HepG2 (cell line): ENCODE measurements around the gene CADM4. TPM values are rescaled to one million over a fixed set of nuclear protein-coding genes. Genes with fewer than 3 reads are reported as not detected.

ENCODE experiments used
- ATAC-seq: fragments of 200-7000 bp; cut with Tn5 transposase; 3 replicates; pipeline ENCODE4 v1.9.1; 2020; ENCODE audit warnings: mild to moderate bottlenecking, moderate library complexity
- BruUV-seq: library from RNA; stranded (reverse); fragments of 400-500 nt; replicated peaks from 2 replicates; lab custom pipeline; 2021; lab: Mats Ljungman, UMichigan
- CTCF ChIA-PET: fragments of 300-600 bp; formaldehyde crosslinking; extraction: SDS; loops from one replicate; lab custom pipeline; 2021; ENCODE audit warnings: low total read pairs, inconsistent platforms, low intra/inter-chr PET ratio; lab: Yijun Ruan, JAX
- POLR2A ChIA-PET: fragments of 350-600 bp; sonication (Branson Sonifier 250); formaldehyde crosslinking; loops from one replicate; lab custom pipeline; 2020; ENCODE audit warnings: antibody characterized with exemption, inconsistent platforms; lab: Yijun Ruan, JAX
- DNase-seq: peaks from one replicate; pipeline ENCODE4 v3.0.0-alpha.2; 2015; ENCODE audit warnings: low spot score
- FAIRE-seq: peaks from 3 replicates; lab custom pipeline; 2011; peaks lifted over from hg19 to GRCh38; lab: Jason Lieb, UNC
- H2AFZ ChIP-seq: one replicate; pipeline ENCODE4 v1.6.1; 2011; ENCODE audit warnings: low read length, inconsistent platforms
- H3K27ac ChIP-seq: fragments of 300-600 bp; 3 replicates; pipeline ENCODE4 v1.8.0; 2011; ENCODE audit warnings: mixed run types, mild to moderate bottlenecking, mixed read lengths, low read length, inconsistent platforms; ENCODE audit not compliant: insufficient read depth; ENCODE audit errors: extremely low read length
- H3K27me3 ChIP-seq, 2 experiments: fragments of 200-600 bp in 1 of 2; 2 replicates in 1 of 2; 3 replicates in 1 of 2; pipeline versions ENCODE4 v1.6.0 to v1.8.0; 2011; ENCODE audit warnings: low read length in 2 of 2, mild to moderate bottlenecking in 2 of 2, moderate library complexity in 2 of 2, inconsistent platforms in 1 of 2; ENCODE audit not compliant: insufficient read depth in 2 of 2, control insufficient read depth in 1 of 2
- H3K36me3 ChIP-seq, 2 experiments: fragments of 200-600 bp in 1 of 2; replicated peaks in 1 of 2; 2 replicates in 1 of 2; 3 replicates in 1 of 2; pipeline versions ENCODE4 v1.5.1 to v1.8.0; 2011; ENCODE audit warnings: low read length in 2 of 2, inconsistent platforms in 1 of 2; ENCODE audit not compliant: insufficient read depth in 2 of 2, control insufficient read depth in 1 of 2
- H3K4me1 ChIP-seq: 2 replicates; pipeline ENCODE4 v1.5.1; 2012; ENCODE audit warnings: low read length, inconsistent platforms; ENCODE audit not compliant: insufficient read depth
- H3K4me2 ChIP-seq: 2 replicates; pipeline ENCODE4 v1.6.0; 2011; ENCODE audit warnings: low read depth, low read length, inconsistent platforms
- H3K4me3 ChIP-seq, 3 experiments: fragments of 200-600 bp in 1 of 3; sonication (generic), shearing (Covaris generic) in 1 of 3; replicated peaks in 1 of 3; 2 replicates each; pipeline ENCODE4 v1.5.1; 2011 to 2016; ENCODE audit warnings: low read length in 3 of 3, inconsistent platforms in 2 of 3, low read depth in 2 of 3, mild to moderate bottlenecking in 2 of 3, control low read depth in 1 of 3, mixed read lengths in 1 of 3; ENCODE audit not compliant: insufficient read depth in 1 of 3
- H3K79me2 ChIP-seq: one replicate; pipeline ENCODE4 v1.6.1; 2011; ENCODE audit warnings: low read length, inconsistent platforms; ENCODE audit not compliant: insufficient read depth
- H3K9ac ChIP-seq: 2 replicates; pipeline ENCODE4 v1.6.0; 2011; ENCODE audit warnings: mild to moderate bottlenecking, low read depth, low read length, inconsistent platforms; ENCODE audit not compliant: insufficient read depth
- H3K9me3 ChIP-seq: 2 replicates; pipeline ENCODE4 v1.5.1; 2012; ENCODE audit warnings: mild to moderate bottlenecking, low read length
- H4K20me1 ChIP-seq: 2 replicates; pipeline ENCODE4 v1.6.0; 2011; ENCODE audit warnings: inconsistent platforms, mild to moderate bottlenecking, low read length, moderate library complexity; ENCODE audit not compliant: insufficient read depth
- ATF7 ChIP-seq, 2 experiments: fragments of 450-650 bp in 1 of 2; sonication (generic) in 1 of 2; formaldehyde crosslinking in 1 of 2; IDR thresholded peaks; 2 replicates each; pipeline versions ENCODE4 v1.4.0 to v1.6.1; 2016 to 2020; ENCODE audit warnings: antibody characterized with exemption in 1 of 2, mild to moderate bottlenecking in 1 of 2, missing genetic modification reagents in 1 of 2
- FIP1L1 ChIP-seq: fragments of 200-400 bp; formaldehyde crosslinking; IDR thresholded peaks from 2 replicates; pipeline ENCODE4 v1.6.1; 2018; ENCODE audit warnings: low read depth, mild to moderate bottlenecking, low read length, moderate library complexity, borderline replicate concordance; ENCODE audit not compliant: insufficient read depth
- GATAD1 ChIP-seq: IDR thresholded peaks from 2 replicates; pipeline ENCODE4 v1.6.1; 2016; ENCODE audit warnings: missing genetic modification reagents, missing compliant biosample characterization
- HNRNPK ChIP-seq: fragments of 200-400 bp; formaldehyde crosslinking; IDR thresholded peaks from 2 replicates; pipeline ENCODE4 v1.6.1; 2018; ENCODE audit warnings: low read length, low read depth, moderate library complexity, mild to moderate bottlenecking; ENCODE audit not compliant: poor library complexity, severe bottlenecking
- MIXL1 ChIP-seq: IDR thresholded peaks from 2 replicates; pipeline ENCODE4 v1.6.1; 2016
- NFYB ChIP-seq: sonication (generic); formaldehyde crosslinking; IDR thresholded peaks from 2 replicates; pipeline ENCODE4 v1.4.0; 2020; ENCODE audit warnings: missing genetic modification reagents
- PHB2 ChIP-seq: fragments of 450-650 bp; IDR thresholded peaks from 2 replicates; pipeline ENCODE4 v1.6.1; 2018; ENCODE audit not compliant: partially characterized antibody
- RERE ChIP-seq: IDR thresholded peaks from 2 replicates; pipeline ENCODE4 v1.6.1; 2016; ENCODE audit warnings: low read depth, missing genetic modification reagents, missing compliant biosample characterization
- SCMH1 ChIP-seq: sonication (generic); formaldehyde crosslinking; IDR thresholded peaks from 2 replicates; pipeline ENCODE4 v1.9.0; 2021; ENCODE audit warnings: missing genetic modification reagents, mild to moderate bottlenecking, borderline replicate concordance
- SMYD3 ChIP-seq: sonication (generic); formaldehyde crosslinking; IDR thresholded peaks from 2 replicates; pipeline ENCODE4 v1.8.1; 2023; ENCODE audit warnings: mild to moderate bottlenecking, missing genetic modification reagents
- SP5 ChIP-seq: IDR thresholded peaks from 2 replicates; pipeline ENCODE4 v1.6.1; 2016; ENCODE audit warnings: low read depth, borderline replicate concordance
- TAF1 ChIP-seq: sonication (generic); formaldehyde crosslinking; IDR thresholded peaks from 2 replicates; pipeline ENCODE4 v1.4.0; 2020; ENCODE audit warnings: missing genetic modification reagents
- ZNF234 ChIP-seq: sonication (generic); formaldehyde crosslinking; conservative IDR thresholded peaks from 2 replicates; pipeline ENCODE4 v1.5.1; 2020; ENCODE audit warnings: mild to moderate bottlenecking, missing genetic modification reagents
- WGBS: methylation state at CpG from one replicate; pipeline ENCODE4 v1.1.6; 2017; ENCODE audit warnings: low lambda C conversion rate; 5-methylcytosine and 5-hydroxymethylcytosine counted together
- in situ Hi-C: cut with HindIII; loops from 2 replicates; pipeline ENCODE4 v1.10.0; 2017; ENCODE audit warnings: low pct_unique_long_range_greater_than_20kb; ENCODE audit not compliant: extremely low pct_ligation_motif_present
- intact Hi-C: fragments of 100-400 bp; cut with micrococcal nuclease; formaldehyde crosslinking; loops from one replicate; pipeline ENCODE4 v1.10.0; 2022; ENCODE audit not compliant: unreplicated experiment
- polyA plus RNA-seq, 8 experiments: library from polyadenylated mRNA; depleted of rRNA in 3 of 8; stranded (reverse) in 7 of 8; unstranded in 1 of 8; fragments of >200 nt; fragmentation: Illumina TruSeq in 4 of 8; extraction: Trizol in 4 of 8; gene quantifications; 2 replicates each; pipeline versions ENCODE4 v1.2.1 to v1.2.3, GENCODE V29; 2011 to 2016; ENCODE audit warnings: low read depth in 4 of 8, missing spikeins in 1 of 8, mixed read lengths in 1 of 8; ENCODE audit not compliant: insufficient read depth in 1 of 8
- total RNA-seq, 5 experiments: library from RNA; depleted of rRNA; stranded (reverse); fragments of >200 nt; fragmentation: Illumina TruSeq; extraction: Trizol; gene quantifications; 2 replicates each; pipeline ENCODE4 v1.2.3, GENCODE V29; 2016; ENCODE audit warnings: low read depth in 1 of 5
- TF ChIP-seq, protein P1 (sequence below): sonication (generic); formaldehyde crosslinking; IDR thresholded peaks from 2 replicates; pipeline ENCODE4 v1.8.0; 2022; ENCODE audit warnings: mild to moderate bottlenecking, missing genetic modification reagents; ENCODE audit not compliant: insufficient replicate concordance
- TF ChIP-seq, protein P2 (sequence below): sonication (generic); formaldehyde crosslinking; IDR thresholded peaks from 2 replicates; pipeline ENCODE4 v1.4.0; 2020; ENCODE audit warnings: missing genetic modification reagents

The CADM4 gene
- total and polyA plus RNA-seq, 2 of the 13 experiments (the other 11 are each of a cell fraction or from before 2014, with no cell fraction given), result 8.5 to 16.0 TPM

GRCh38 chr19:43638214-43638994, 1.2 kb downstream of the CADM4 start:
- H3K79me2 ChIP-seq, result no peaks in the 10 kb centered on the region
- H3K9ac ChIP-seq, result peak overlapping the region; percentile 70; the same call in 1 of the 2 replicates
- no peaks in the 10 kb centered on the region for H4K20me1 ChIP-seq
- 67% methylated on average over 13 of the region's 13 CpGs for WGBS
- no peaks in the 10 kb centered on the region for H3K36me3 ChIP-seq
- H3K4me2 ChIP-seq, result peak overlapping the region; percentile 93
- peaks cover 64% of the 10 kb centered on the region for H3K4me1 ChIP-seq
- no peak for DNase-seq
- H3K4me3 ChIP-seq, result peak overlapping the region; percentile 68 to 83 (median 83); a peak in 5 of 6 replicates
- H3K27ac ChIP-seq, result no peak overlapping the region
- no peak for FAIRE-seq
- in situ Hi-C loops, result no loop called here
- no peak for ATAC-seq
- H3K9me3 ChIP-seq, result no peaks in the 10 kb centered on the region
- ChIA-PET POLR2A (no interaction called here), CTCF (no interaction called here)
- intact Hi-C loops, result no loop called here
- H2AFZ ChIP-seq, result no peak overlapping the region
- BruUV-seq, result TSS peak; percentile 61
- no peaks in the 10 kb centered on the region for H3K27me3 ChIP-seq
- TF ChIP-seq, protein P1, sequence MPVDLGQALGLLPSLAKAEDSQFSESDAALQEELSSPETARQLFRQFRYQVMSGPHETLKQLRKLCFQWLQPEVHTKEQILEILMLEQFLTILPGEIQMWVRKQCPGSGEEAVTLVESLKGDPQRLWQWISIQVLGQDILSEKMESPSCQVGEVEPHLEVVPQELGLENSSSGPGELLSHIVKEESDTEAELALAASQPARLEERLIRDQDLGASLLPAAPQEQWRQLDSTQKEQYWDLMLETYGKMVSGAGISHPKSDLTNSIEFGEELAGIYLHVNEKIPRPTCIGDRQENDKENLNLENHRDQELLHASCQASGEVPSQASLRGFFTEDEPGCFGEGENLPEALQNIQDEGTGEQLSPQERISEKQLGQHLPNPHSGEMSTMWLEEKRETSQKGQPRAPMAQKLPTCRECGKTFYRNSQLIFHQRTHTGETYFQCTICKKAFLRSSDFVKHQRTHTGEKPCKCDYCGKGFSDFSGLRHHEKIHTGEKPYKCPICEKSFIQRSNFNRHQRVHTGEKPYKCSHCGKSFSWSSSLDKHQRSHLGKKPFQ (CRISPR knock-in tag), result no peak
- TF ChIP-seq PHB2, result no peak
- no peak for TF ChIP-seq MIXL1
- TF ChIP-seq GATAD1 (CRISPR knock-in tag), result no peak
- TF ChIP-seq, protein P2, sequence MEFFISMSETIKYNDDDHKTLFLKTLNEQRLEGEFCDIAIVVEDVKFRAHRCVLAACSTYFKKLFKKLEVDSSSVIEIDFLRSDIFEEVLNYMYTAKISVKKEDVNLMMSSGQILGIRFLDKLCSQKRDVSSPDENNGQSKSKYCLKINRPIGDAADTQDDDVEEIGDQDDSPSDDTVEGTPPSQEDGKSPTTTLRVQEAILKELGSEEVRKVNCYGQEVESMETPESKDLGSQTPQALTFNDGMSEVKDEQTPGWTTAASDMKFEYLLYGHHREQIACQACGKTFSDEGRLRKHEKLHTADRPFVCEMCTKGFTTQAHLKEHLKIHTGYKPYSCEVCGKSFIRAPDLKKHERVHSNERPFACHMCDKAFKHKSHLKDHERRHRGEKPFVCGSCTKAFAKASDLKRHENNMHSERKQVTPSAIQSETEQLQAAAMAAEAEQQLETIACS, result no peak
- no peak for TF ChIP-seq FIP1L1
- no peak for TF ChIP-seq ATF7 (IDR thresholded peaks at IDR 0.05)
- no peak for TF ChIP-seq ATF7 (CRISPR knock-in tag; IDR thresholded peaks at IDR 0.05)
- no peak for TF ChIP-seq SCMH1 (CRISPR knock-in tag)
- TF ChIP-seq SMYD3 (CRISPR knock-in tag), result no peak
- TF ChIP-seq RERE (CRISPR knock-in tag), result no peak
- TF ChIP-seq NFYB (CRISPR knock-in tag), result no peak
- TF ChIP-seq ZNF234, result no peak
- TF ChIP-seq HNRNPK, result no peak
- no peak for TF ChIP-seq SP5
- TF ChIP-seq TAF1 (CRISPR knock-in tag), result no peak
